Measurements from ENCODE around the gene CFAP69. TPM values are rescaled to one million over a fixed set of nuclear protein-coding genes. Genes with fewer than 3 reads are reported as not detected.

CFAP69 gene
- total RNA-seq, 1 donor from 2014 or later: 2.0 TPM

DNA sequence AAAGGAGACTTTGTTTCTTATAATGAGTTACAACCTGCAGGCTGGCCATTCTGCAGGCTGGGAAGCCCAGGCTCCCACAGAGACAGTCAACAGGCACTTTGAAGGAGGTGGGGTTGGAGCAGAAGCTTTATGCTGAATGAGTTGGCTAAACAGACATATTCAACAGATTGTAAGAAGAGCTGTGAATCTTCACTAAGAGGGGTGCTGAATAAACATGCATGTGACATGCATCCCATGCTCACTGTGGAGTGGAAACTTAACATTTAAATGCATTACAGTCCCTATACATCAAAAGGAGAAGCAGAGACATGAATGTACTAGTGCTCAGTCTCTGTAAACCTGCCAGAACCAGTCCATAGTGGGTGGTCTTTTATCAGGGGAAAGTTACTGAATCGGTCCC, 1.4 kb upstream of the CFAP69 start:
- no peaks in the 10 kb centered on the region for H4K20me1 ChIP-seq (ENCODE audit: insufficient read depth, low read length)
- peak overlapping the region; percentile 41 for H3K4me3 Mint-ChIP-seq (ENCODE audit: unreplicated experiment)
- peaks cover 7% of the 10 kb centered on the region for H3K27me3 Mint-ChIP-seq (ENCODE audit: low read depth, unreplicated experiment)
- H3K36me3 Mint-ChIP-seq (ENCODE audit: low read depth, unreplicated experiment): no peaks in the 10 kb centered on the region
- H3K27ac ChIP-seq (ENCODE audit: low read depth, low read length): no peak overlapping the region
- FAIRE-seq: no peak
- peak overlapping the region; percentile 41 for H3K27ac Mint-ChIP-seq (ENCODE audit: unreplicated experiment)
- H3K4me3 ChIP-seq (ENCODE audit: insufficient read depth, low read depth, low read length): no peak overlapping the region
- no peaks in the 10 kb centered on the region for H3K79me2 ChIP-seq (ENCODE audit: insufficient read depth, low read length)
- DNase-seq (ENCODE audit: low read depth): no peak
- H3K4me1 Mint-ChIP-seq (ENCODE audit: low read depth, unreplicated experiment): peaks cover 5% of the 10 kb centered on the region
- no peaks in the 10 kb centered on the region for H3K9me3 ChIP-seq (ENCODE audit: insufficient read depth, low read depth, low read length)
- H3K9ac ChIP-seq (ENCODE audit: low read length): no peak overlapping the region
- H3K27me3 ChIP-seq (ENCODE audit: insufficient read depth, low read length): peaks cover 3% of the 10 kb centered on the region
- no peak overlapping the region for H3K4me2 ChIP-seq (ENCODE audit: low read length)
- no peak overlapping the region for H2AFZ ChIP-seq (ENCODE audit: low read depth, low read length)
- H3K9me3 Mint-ChIP-seq (ENCODE audit: unreplicated experiment): no peaks in the 10 kb centered on the region
- TF ChIP-seq EZH2 (IDR thresholded peaks at IDR 0.05; ENCODE audit: insufficient read depth, low read length): no peak
- TF ChIP-seq, protein P1, sequence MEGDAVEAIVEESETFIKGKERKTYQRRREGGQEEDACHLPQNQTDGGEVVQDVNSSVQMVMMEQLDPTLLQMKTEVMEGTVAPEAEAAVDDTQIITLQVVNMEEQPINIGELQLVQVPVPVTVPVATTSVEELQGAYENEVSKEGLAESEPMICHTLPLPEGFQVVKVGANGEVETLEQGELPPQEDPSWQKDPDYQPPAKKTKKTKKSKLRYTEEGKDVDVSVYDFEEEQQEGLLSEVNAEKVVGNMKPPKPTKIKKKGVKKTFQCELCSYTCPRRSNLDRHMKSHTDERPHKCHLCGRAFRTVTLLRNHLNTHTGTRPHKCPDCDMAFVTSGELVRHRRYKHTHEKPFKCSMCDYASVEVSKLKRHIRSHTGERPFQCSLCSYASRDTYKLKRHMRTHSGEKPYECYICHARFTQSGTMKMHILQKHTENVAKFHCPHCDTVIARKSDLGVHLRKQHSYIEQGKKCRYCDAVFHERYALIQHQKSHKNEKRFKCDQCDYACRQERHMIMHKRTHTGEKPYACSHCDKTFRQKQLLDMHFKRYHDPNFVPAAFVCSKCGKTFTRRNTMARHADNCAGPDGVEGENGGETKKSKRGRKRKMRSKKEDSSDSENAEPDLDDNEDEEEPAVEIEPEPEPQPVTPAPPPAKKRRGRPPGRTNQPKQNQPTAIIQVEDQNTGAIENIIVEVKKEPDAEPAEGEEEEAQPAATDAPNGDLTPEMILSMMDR (IDR thresholded peaks at IDR 0.05; ENCODE audit: insufficient read depth, low read depth, low read length): no peak
- peaks cover 5% of the 10 kb centered on the region for H3K4me1 ChIP-seq (ENCODE audit: insufficient read depth, low read length)
- no peaks in the 10 kb centered on the region for H3K36me3 ChIP-seq (ENCODE audit: insufficient read depth, low read length)

DNA sequence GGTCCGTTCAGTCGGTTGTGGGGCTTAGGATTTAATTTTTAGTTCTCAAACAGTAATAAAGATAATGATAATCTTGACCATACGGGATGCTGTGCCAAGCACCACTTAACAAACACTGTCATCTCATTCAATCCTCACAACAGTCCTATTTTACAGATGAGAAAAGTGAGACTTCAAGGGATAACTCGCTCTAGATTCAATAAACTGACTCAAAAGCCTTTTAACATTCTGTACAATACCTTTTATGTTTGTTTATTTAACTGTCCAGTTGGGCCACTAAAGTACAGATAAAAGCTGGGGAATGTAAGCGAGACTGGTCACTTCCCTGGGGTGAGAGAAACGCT, 437 bp upstream of the CFAP69 start:
- Mint-ChIP-seq H3K27ac (ENCODE audit: unreplicated experiment) (no peak overlapping the region), H3K4me1 (ENCODE audit: low read depth, unreplicated experiment) (peaks cover 5% of the 10 kb centered on the region), H3K27me3 (ENCODE audit: low read depth, unreplicated experiment) (peaks cover 7% of the 10 kb centered on the region), H3K36me3 (ENCODE audit: low read depth, unreplicated experiment) (no peaks in the 10 kb centered on the region), H3K4me3 (ENCODE audit: unreplicated experiment) (peak overlapping the region; percentile 87), H3K9me3 (ENCODE audit: unreplicated experiment) (no peaks in the 10 kb centered on the region)
- peak overlapping the region; percentile 80 for H3K9ac ChIP-seq (ENCODE audit: low read length)
- TF ChIP-seq, protein P1 (IDR thresholded peaks at IDR 0.05; ENCODE audit: insufficient read depth, low read depth, low read length): no peak
- no peak for TF ChIP-seq EZH2 (IDR thresholded peaks at IDR 0.05; ENCODE audit: insufficient read depth, low read length)
- H3K4me3 ChIP-seq (ENCODE audit: insufficient read depth, low read depth, low read length): peak overlapping the region; percentile 76
- H3K36me3 ChIP-seq (ENCODE audit: insufficient read depth, low read length): no peaks in the 10 kb centered on the region
- H3K27ac ChIP-seq (ENCODE audit: low read depth, low read length): no peak overlapping the region
- no peak for DNase-seq (ENCODE audit: low read depth)
- H3K79me2 ChIP-seq (ENCODE audit: insufficient read depth, low read length): no peaks in the 10 kb centered on the region
- FAIRE-seq: no peak
- peaks cover 3% of the 10 kb centered on the region for H3K27me3 ChIP-seq (ENCODE audit: insufficient read depth, low read length)
- H3K4me1 ChIP-seq (ENCODE audit: insufficient read depth, low read length): peaks cover 5% of the 10 kb centered on the region
- H3K4me2 ChIP-seq (ENCODE audit: low read length): peak overlapping the region; percentile 92
- no peaks in the 10 kb centered on the region for H3K9me3 ChIP-seq (ENCODE audit: insufficient read depth, low read depth, low read length)
- H2AFZ ChIP-seq (ENCODE audit: low read depth, low read length): peak overlapping the region; percentile 94
- no peaks in the 10 kb centered on the region for H4K20me1 ChIP-seq (ENCODE audit: insufficient read depth, low read length)

DNA sequence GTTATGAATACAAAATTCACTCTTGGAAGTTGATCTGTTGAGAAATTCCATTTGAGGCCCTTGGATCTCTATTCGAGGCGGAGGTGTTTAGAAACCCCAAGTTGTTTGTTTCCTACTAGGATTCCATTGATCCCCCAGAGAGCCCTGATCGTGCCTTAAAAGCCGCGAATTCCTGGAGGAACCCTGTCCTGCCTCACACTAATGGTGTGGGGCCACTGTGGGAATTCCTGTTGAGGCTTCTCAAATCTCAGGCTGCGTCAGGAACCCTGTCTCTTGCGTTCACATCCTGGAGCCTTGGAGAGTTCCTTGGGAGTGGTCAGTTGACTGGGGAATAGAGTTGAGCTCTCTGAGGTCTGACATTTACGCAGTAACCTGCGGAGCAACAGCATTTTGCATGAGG, 1.2 kb downstream of the CFAP69 start:
- H3K27ac Mint-ChIP-seq (ENCODE audit: unreplicated experiment): peak overlapping the region; percentile 66
- no peaks in the 10 kb centered on the region for H3K36me3 ChIP-seq (ENCODE audit: insufficient read depth, low read length)

More for the DNA sequence above, 1.2 kb downstream of the CFAP69 start:
- Histone ChIP-seq H3K4me2 (ENCODE audit: low read length) (peak overlapping the region; percentile 92), H3K9ac (ENCODE audit: low read length) (no peak overlapping the region), H3K4me1 (ENCODE audit: insufficient read depth, low read length) (peaks cover 10% of the 10 kb centered on the region), H3K27ac (ENCODE audit: low read depth, low read length) (no peak overlapping the region), H3K79me2 (ENCODE audit: insufficient read depth, low read length) (no peaks in the 10 kb centered on the region), H3K27me3 (ENCODE audit: insufficient read depth, low read length) (peaks cover 3% of the 10 kb centered on the region), H3K9me3 (ENCODE audit: insufficient read depth, low read depth, low read length) (no peaks in the 10 kb centered on the region), H4K20me1 (ENCODE audit: insufficient read depth, low read length) (no peaks in the 10 kb centered on the region), H2AFZ (ENCODE audit: low read depth, low read length) (peak overlapping the region; percentile 50), H3K4me3 (ENCODE audit: insufficient read depth, low read depth, low read length) (peak overlapping the region; percentile 76)
- TF ChIP-seq, protein P1 (IDR thresholded peaks at IDR 0.05; ENCODE audit: insufficient read depth, low read depth, low read length): no peak
- TF ChIP-seq EZH2 (IDR thresholded peaks at IDR 0.05; ENCODE audit: insufficient read depth, low read length): no peak
- Mint-ChIP-seq H3K36me3 (ENCODE audit: low read depth, unreplicated experiment) (no peaks in the 10 kb centered on the region), H3K9me3 (ENCODE audit: unreplicated experiment) (no peaks in the 10 kb centered on the region), H3K4me3 (ENCODE audit: unreplicated experiment) (peak overlapping the region; percentile 87), H3K27me3 (ENCODE audit: low read depth, unreplicated experiment) (peaks cover 7% of the 10 kb centered on the region), H3K4me1 (ENCODE audit: low read depth, unreplicated experiment) (peaks cover 10% of the 10 kb centered on the region)
- FAIRE-seq (no peak), DNase-seq (ENCODE audit: low read depth) (peak; percentile 27)

Data from astrocyte (in vitro differentiated cells and primary cell).